Right ventricle myocardium superior (tissue), 1 donor: Measurements from ENCODE around the gene MECR. TPM values are rescaled to one million over a fixed set of nuclear protein-coding genes. Genes with fewer than 3 reads are reported as not detected.
A peak's percentile ranks its signal among the peaks of the same experiment; 100 is the strongest.

ENCODE experiments used
- ATAC-seq: fragments of 200-7000 bp; cut with Tn5 transposase; one replicate; pipeline ENCODE4 v1.9.1; 2020; ENCODE audit warnings: mild to moderate bottlenecking; ENCODE audit not compliant: poor library complexity
- DNase-seq: peaks from one replicate; pipeline ENCODE4 v3.0.0-alpha.2; 2020
- intact Hi-C: fragments of 100-400 bp; cut with DNase I; formaldehyde crosslinking; loops from one replicate; pipeline ENCODE4 v1.11.2; 2022
- total RNA-seq: library from RNA; stranded (reverse); fragmentation: NEBNext Ultra II Directional; extraction: Animal tissue kit (Norgen Biotek cat#: 25700); gene quantifications from one replicate; pipeline ENCODE4 v1.2.1, GENCODE V29; 2021
- donor health status: DM: no; HTN: yes; CAD: no; lungs with severe emphysema.

Gene MECR
- total RNA-seq, 1 donor from 2014 or later = 33.1 TPM

DNA sequence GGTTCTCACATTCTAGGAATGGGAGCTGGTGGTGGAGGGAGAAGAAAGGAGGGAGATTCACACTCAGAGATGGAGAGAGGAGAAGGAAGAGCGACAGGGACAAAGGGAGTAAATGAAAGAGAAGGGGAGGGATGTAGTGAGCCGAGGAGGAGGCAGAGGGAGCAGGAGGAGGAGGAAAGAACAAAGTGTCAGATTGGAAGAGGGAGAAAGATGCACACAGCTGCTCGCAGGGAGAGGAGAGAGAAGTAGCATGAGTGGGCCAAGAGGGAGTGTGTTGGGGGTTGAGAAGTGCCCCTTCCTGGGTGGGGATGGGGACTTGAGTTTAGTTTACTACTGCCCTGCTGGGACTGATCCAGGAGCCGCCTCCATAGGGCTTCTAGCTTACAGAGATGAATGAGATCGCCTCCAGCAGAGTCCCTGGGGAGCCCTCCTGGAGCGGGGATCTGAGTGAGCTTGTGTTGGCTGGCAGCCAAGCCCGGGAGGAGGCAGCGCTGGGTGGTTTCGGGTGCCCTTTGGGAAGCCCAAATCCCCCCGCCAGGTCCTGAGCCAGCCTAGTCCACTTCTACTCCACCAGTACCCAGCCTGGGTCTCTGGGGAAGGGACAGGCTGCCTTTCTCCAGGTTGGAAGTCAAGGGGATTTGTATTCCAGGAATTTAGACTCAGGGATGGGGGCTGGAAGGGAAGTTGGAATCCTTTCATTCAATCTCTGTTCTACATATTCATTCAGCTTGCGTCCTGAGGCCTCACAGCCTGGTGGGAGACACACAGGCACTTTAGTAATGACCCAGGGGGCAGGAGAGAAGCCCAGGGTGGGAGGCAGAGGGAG is 26.5 kb upstream of the MECR start:
- intact Hi-C loops = no loop called here
- ATAC-seq (no peak), DNase-seq (no peak)

- ATAC-seq (no peak), DNase-seq (no peak)
- intact Hi-C loops = no loop called here
These were observed 25.7 kb upstream of the MECR start for GRCh38 chr1:29256394-29256793.

DNA sequence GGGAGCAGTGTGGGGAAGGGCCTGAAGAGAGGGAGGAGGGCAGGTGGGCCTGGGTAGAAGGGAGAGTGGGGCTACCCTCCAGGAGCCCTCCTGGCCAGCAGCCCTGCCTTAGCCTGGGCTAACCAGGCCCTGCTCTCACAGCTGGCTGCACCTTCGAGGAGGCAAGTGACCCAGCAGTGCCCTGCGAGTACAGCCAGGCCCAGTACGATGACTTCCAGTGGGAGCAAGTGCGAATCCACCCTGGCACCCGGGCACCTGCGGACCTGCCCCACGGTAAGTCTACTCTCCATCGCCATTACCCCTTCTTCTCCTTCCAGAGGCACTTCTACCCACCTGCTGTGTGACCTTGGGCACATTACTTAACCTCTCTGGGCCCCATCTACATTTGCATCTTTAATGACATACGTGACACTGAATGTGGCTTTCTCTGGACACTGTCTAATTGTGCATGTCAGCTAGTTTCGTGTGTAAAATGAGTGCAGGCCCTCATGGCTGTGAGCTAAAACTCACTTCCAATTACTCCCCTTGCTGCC is 24.5 kb upstream of the MECR start:
- DNase-seq = no peak
- no peak for ATAC-seq
- intact Hi-C loops = no loop called here

DNA sequence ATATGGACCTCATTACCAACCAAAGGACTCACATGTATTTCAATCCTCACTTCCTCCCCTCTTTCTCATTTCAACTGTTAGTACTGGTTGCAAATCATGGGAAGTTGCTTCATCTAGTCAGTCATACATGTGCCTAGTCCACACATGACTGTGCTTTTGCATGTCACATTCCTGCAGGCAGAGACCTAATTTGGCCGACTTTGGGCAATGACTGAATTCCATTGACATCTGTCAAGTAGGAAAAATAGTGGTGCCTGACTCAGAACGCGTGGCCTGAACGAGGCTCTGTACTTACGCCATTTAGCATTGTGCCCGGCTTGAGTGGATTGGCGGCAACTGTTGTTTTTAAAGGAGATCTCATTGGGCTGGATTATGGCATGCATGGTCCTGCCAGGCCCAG is 23.6 kb upstream of the MECR start:
- DNase-seq (no peak), ATAC-seq (no peak)
- intact Hi-C loops = no loop called here

DNA sequence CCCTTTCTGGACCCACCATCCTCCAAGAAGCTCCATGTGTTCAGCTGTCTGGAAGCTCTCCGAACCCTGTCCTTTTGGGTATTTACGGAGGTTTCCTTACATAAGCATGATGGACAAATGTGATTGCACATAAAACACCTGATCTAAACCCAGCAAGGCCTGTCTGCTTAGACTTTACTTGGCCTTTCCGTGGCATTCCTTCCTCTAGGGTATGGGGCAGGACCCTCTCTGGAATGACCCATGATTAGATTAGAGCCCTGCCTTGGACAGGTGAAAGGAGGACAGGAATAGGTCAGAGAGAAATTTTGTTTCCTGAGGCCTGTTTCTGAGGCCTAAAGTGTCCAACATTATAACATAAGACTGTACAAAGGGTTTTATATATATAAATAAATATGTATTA is 22.4 kb upstream of the MECR start:
- ATAC-seq = no peak
- no peak for DNase-seq
- intact Hi-C loops = no loop called here

DNA sequence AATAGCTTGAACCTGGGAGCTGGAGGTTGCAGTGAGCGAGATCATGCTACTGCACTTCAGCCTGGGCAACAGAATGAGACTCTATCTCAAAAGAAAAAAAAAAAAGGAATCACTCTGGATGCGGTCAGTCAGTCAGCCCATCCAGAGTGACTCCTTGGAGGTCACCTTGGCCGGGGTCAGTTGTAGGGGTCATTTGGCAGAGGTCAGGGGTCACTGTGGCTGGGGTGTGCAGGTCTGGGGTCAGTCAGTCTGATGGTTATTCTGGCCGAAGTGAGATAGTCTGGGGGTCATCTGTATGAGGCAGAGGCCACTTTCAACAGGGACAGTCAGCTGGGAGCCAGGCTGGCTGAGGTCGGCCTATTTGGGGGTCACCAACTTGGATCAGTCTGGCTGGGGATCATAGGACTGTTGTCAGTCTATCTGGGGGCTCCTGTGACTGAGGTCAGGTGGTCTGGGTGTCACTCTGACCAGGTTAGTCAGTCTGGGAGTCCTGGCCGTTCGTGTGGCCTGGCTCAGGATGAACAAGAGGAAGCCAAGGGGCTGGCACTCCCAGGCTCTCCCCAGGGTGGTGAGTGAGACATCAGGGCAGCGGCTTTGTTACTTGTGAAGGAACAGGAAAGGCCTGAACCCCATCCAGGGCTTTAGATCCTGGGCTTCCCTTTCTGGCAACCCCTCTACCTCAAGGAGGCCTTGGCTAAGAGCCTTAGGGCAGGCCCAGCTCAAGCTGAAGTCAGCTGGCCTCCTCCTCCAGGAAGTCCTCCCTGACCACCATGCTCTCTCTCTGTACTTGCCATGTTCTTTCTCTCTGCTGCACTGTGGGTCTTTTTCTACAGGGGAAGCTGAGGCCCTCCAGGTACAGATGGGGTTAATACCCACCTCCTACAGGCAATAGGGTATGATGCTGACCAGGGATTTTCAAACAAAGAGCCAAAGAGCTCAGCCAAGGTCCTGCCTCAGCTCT is 20.7 kb upstream of the MECR start:
- no peak for ATAC-seq
- no peak for DNase-seq
- intact Hi-C loops = no loop called here

GRCh38 chr1:29249951-29250581 is 19.3 kb upstream of the MECR start:
- ATAC-seq = no peak
- DNase-seq = no peak
- intact Hi-C loops = loop anchor here (10.0 kb wide), 1 partner anchor 195 kb away; no protein-coding TSS in a partner anchor

- ATAC-seq = no peak
- no peak for DNase-seq
- intact Hi-C loops = loop anchor here (10.0 kb wide), 1 partner anchor 196 kb away; no protein-coding TSS in a partner anchor
These were observed 18.5 kb upstream of the MECR start for GRCh38 chr1:29249170-29249691.

DNA sequence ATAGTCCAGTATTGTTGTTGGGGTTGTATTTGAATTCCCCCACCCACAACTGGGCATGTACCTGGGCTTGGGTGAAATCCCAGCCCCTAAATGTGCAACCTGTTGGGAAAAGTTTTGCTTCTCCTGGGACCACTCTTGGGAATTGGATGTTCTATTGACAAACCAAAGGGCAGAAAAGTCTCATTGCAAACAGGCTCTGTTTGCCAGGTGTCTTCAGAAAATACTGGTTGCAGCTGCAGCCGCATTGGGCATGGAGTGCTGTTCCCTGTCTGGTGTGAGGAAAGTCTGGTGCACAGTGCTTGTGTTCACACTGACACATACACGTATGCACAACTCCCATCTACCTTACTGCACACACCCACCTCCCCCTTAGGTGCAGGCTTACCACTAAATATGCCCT is 17.7 kb upstream of the MECR start:
- DNase-seq = no peak
- intact Hi-C loops = loop anchor here (10.0 kb wide), 1 partner anchor 196 kb away; no protein-coding TSS in a partner anchor
- ATAC-seq = no peak

- intact Hi-C loops = loop anchor here (10.0 kb wide), 1 partner anchor 197 kb away; no protein-coding TSS in a partner anchor
- DNase-seq (no peak), ATAC-seq (no peak)
These were observed 17.0 kb upstream of the MECR start for GRCh38 chr1:29247571-29248273.

DNA sequence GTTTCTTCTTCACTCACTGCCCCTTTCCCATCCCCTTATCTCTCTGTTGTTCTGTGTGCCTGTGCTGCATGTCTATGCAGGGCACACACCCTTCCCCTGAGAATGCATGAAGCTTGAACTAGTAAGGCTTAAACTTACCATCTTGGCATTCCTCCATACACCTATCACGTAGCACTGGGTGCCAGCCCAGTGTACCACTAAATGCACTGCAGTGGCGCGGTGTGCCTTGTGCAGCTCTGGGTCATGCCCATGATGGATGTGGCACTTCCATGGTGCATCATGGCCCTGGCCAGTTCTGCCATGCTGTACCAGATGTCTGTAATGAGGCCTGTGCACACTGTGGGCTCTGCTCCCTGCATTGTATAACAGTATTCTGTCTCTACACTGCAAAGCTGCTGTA is 16.3 kb upstream of the MECR start:
- intact Hi-C loops = loop anchor here (10.0 kb wide), 1 partner anchor 198 kb away; no protein-coding TSS in a partner anchor
- ATAC-seq (no peak), DNase-seq (no peak)

DNA sequence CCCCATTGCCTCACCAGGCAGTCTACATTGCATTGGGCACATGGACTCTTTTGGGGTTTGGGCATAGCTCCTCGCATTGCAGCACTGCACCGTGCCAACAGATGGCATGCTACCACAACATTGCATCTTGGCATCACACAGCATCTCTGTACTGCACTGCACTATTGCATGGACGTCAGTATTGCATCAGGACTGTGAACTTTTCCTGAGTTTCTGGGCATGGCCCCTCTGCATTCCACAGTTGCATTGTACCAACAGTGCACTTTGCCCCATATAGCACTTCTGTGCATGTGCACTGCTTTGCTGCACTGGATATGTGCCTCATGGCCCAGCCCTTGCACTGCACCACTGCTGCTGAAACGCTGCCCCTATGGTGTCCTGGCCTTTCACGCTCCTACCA is 15.1 kb upstream of the MECR start:
- ATAC-seq (peak; percentile 53), DNase-seq (no peak)
- intact Hi-C loops = loop anchor here (10.0 kb wide), 1 partner anchor 199 kb away; no protein-coding TSS in a partner anchor

- DNase-seq (no peak), ATAC-seq (no peak)
- intact Hi-C loops = loop anchor here (10.0 kb wide), 1 partner anchor 200 kb away; no protein-coding TSS in a partner anchor
These were observed 14.5 kb upstream of the MECR start for GRCh38 chr1:29245261-29245660.

DNA sequence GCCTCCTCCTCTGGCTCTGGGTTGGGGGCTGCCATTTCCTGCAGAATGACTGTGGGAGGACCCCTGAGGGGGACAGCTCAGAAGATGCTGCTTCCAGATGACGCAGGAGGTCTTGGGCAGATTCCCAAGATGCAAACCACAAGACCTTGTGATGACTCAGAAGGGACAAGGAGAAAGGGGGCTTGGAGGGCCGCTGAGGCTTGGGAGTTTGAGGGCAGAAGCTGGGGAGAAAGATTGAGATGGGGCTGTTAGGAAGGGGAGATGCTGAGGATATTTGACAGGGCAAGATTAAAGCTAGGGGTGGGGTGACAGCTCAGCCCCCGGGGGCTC is 13.1 kb upstream of the MECR start:
- ATAC-seq (no peak), DNase-seq (no peak)
- intact Hi-C loops = loop anchor here (5.0 to 10.0 kb wide), 2 partner anchors 201 to 858 kb away; no protein-coding TSS in a partner anchor

DNA sequence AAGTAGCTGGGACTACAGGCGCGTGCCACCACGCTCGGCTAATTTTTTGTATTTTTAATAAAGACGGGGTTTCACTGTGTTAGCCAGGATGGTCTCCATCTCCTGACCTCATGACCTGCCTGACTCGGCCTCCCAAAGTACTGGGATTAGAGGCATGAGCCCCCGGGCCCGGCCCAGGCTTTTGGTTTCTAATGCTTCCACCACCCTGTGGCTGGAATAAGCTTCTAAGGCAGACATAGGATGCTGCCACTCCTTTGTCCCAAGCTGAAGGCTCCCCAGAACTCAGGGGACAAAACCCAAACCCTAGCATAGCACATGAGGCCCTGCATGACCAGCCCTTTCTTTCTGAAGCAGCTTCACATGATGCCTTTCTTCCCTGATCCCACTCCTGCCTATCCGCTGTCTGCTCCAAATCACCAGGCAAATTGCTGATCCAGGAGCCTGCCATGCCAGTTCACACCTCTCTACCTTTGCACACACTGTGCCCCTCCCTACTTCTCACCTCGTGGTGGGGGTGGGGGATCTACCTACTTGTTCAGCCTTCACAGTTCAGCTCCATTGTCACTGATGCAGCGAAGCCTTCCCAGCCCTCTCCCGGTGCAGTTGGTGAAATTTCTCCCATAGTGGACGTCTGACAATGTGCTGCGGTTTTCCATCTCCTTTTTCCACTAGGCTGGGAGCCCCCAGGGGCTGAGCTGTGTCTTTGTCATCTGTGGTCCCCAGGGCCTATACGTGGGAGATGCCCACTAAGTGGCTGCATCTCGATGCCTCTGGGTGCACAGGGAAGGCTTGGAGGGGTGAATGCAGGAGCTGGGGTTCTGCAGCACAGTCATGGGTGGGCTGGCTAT is 12.5 kb upstream of the MECR start:
- ATAC-seq (no peak), DNase-seq (no peak)
- intact Hi-C loops = loop anchor here (5.0 to 10.0 kb wide), 2 partner anchors 202 to 859 kb away; no protein-coding TSS in a partner anchor

DNA sequence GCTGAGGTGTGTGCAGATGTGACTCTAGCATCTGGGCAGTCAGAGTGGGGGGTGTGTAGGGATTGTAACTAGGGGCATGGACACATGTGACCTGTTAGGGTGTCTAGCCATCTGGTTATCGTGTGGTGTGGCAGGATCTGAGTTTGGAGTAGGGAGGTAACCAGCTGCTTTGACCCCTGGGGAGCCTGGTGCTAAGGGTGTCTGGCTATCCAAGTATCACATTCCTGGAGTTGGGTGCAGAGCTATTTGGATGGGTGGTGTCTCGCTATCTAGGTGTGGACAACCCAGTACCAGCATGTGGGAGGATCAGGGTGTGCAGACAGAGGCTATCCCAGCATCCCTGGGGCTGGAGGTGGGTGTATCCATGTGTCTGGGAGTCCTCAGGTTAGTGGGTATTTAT is 10.3 kb upstream of the MECR start:
- intact Hi-C loops = loop anchor here (5.0 to 10.0 kb wide), 2 partner anchors 204 to 861 kb away; no protein-coding TSS in a partner anchor
- no peak for ATAC-seq
- DNase-seq = no peak

- ATAC-seq (no peak), DNase-seq (no peak)
- intact Hi-C loops = loop anchor here (5.0 to 10.0 kb wide), 2 partner anchors 204 to 862 kb away; no protein-coding TSS in a partner anchor
These were observed 9.7 kb upstream of the MECR start for GRCh38 chr1:29240400-29240837.
